HG02571 (cell line): ENCODE results near the gene SOX9.
A peak's percentile ranks its signal among the peaks of the same experiment; 100 is the strongest.

Experiments
- ATAC-seq: cut with Tn5 transposase; IDR thresholded peaks from one replicate; pipeline ENCODE4 v1.9.1; 2021; ENCODE audit warnings: mild to moderate bottlenecking, moderate library complexity; ENCODE audit not compliant: unreplicated experiment

SOX9 gene

GRCh38 chr17:72120642-72121163, at the start of gene SOX9:
SOX9 (plus strand) TSS chr17:72121020; CDS start chr17:72121392, 372 bp downstream.
- ATAC-seq, result peak; percentile 80

GRCh38 chr17:72071330-72071729, 49.5 kb upstream of the SOX9 start:
- ATAC-seq, result no peak

- no peak for ATAC-seq
Measured at GRCh38 chr17:72075995-72076677, 44.7 kb upstream of the SOX9 start.

- ATAC-seq, result no peak
Measured at GRCh38 chr17:72076678-72077030, 44.2 kb upstream of the SOX9 start.

GRCh38 chr17:72077326-72077960, 43.4 kb upstream of the SOX9 start:
- ATAC-seq, result no peak

- no peak for ATAC-seq
Measured at GRCh38 chr17:72079700-72080099, 41.1 kb upstream of the SOX9 start.

GRCh38 chr17:72087876-72088275, 32.9 kb upstream of the SOX9 start:
- ATAC-seq, result no peak

GRCh38 chr17:72089453-72089987, 31.3 kb upstream of the SOX9 start:
- no peak for ATAC-seq

GRCh38 chr17:72090108-72090507, 30.7 kb upstream of the SOX9 start:
- no peak for ATAC-seq

GRCh38 chr17:72092710-72093322, 28.0 kb upstream of the SOX9 start:
- ATAC-seq, result no peak

GRCh38 chr17:72093707-72094106, 27.1 kb upstream of the SOX9 start:
- ATAC-seq, result no peak

GRCh38 chr17:72095316-72095715, 25.5 kb upstream of the SOX9 start:
- no peak for ATAC-seq

GRCh38 chr17:72097144-72097543, 23.7 kb upstream of the SOX9 start:
- no peak for ATAC-seq

GRCh38 chr17:72099919-72100318, 20.9 kb upstream of the SOX9 start:
- ATAC-seq, result no peak

GRCh38 chr17:72100470-72100869, 20.4 kb upstream of the SOX9 start:
- ATAC-seq, result no peak

GRCh38 chr17:72101526-72101925, 19.3 kb upstream of the SOX9 start:
- no peak for ATAC-seq

GRCh38 chr17:72102366-72102765, 18.5 kb upstream of the SOX9 start:
- ATAC-seq, result no peak

- no peak for ATAC-seq
Measured at GRCh38 chr17:72104164-72104862, 16.5 kb upstream of the SOX9 start.

GRCh38 chr17:72104863-72105234, 16.0 kb upstream of the SOX9 start:
- ATAC-seq, result no peak

GRCh38 chr17:72107100-72107499, 13.7 kb upstream of the SOX9 start:
- ATAC-seq, result no peak

- ATAC-seq, result no peak
Measured at GRCh38 chr17:72110231-72110941, 10.4 kb upstream of the SOX9 start.
